Keratinocyte (primary cell): ENCODE measurements around the gene ADAT3. TPM values are rescaled to one million over a fixed set of nuclear protein-coding genes. Genes with fewer than 3 reads are reported as not detected.

Experiments
- DNase-seq: peaks from one replicate; pipeline ENCODE4 v3.0.0-alpha.2; 2011; ENCODE audit warnings: low read depth, missing footprints, low spot score
- FAIRE-seq: peaks from 2 replicates; lab custom pipeline; 2011; peaks lifted over from hg19 to GRCh38; lab: Jason Lieb, UNC
- H2AFZ ChIP-seq: 2 replicates; pipeline ENCODE4 v1.6.0; 2012; ENCODE audit warnings: low read length, control low read depth, inconsistent platforms; ENCODE audit not compliant: control insufficient read depth
- H3K27ac ChIP-seq: 2 replicates; pipeline ENCODE4 v1.5.1; 2011; ENCODE audit warnings: low read length; ENCODE audit not compliant: control insufficient read depth, insufficient read depth
- H3K27me3 ChIP-seq: 3 replicates; pipeline ENCODE4 v1.6.0; 2011; ENCODE audit warnings: low read length; ENCODE audit not compliant: control insufficient read depth, insufficient read depth; ENCODE audit errors: extremely low read depth
- H3K36me3 ChIP-seq, 2 experiments: 2 replicates in 1 of 2; 3 replicates in 1 of 2; pipeline ENCODE4 v1.5.1; 2011; ENCODE audit warnings: low read length in 2 of 2, mild to moderate bottlenecking in 1 of 2; ENCODE audit not compliant: control insufficient read depth in 2 of 2, insufficient read depth in 2 of 2; ENCODE audit errors: extremely low read depth in 1 of 2
- H3K4me1 ChIP-seq: 3 replicates; pipeline ENCODE4 v1.5.1; 2011; ENCODE audit warnings: low read length; ENCODE audit not compliant: control insufficient read depth, insufficient read depth; ENCODE audit errors: extremely low read depth
- H3K4me2 ChIP-seq: 3 replicates; pipeline ENCODE4 v1.6.0; 2011; ENCODE audit warnings: low read depth, low read length; ENCODE audit not compliant: control insufficient read depth, insufficient read depth; ENCODE audit errors: extremely low read depth
- H3K4me3 ChIP-seq, 3 experiments: fragments of 200-600 bp in 1 of 3; sonication (generic) in 1 of 3; 2 replicates in 2 of 3; 3 replicates in 1 of 3; pipeline ENCODE4 v1.5.1; 2011 to 2016; ENCODE audit warnings: low read length in 3 of 3, mild to moderate bottlenecking in 3 of 3, control low read depth in 2 of 3, inconsistent platforms in 1 of 3, low read depth in 1 of 3, mixed read lengths in 1 of 3, mixed run types in 1 of 3, moderate library complexity in 1 of 3; ENCODE audit not compliant: control insufficient read depth in 2 of 3, insufficient read depth in 2 of 3; ENCODE audit errors: extremely low read depth in 1 of 3
- H3K79me2 ChIP-seq: 2 replicates; pipeline ENCODE4 v1.6.0; 2012; ENCODE audit warnings: low read length; ENCODE audit not compliant: control insufficient read depth, insufficient read depth
- H3K9ac ChIP-seq: 3 replicates; pipeline ENCODE4 v1.6.0; 2011; ENCODE audit warnings: low read length; ENCODE audit not compliant: control insufficient read depth, insufficient read depth; ENCODE audit errors: extremely low read depth
- H3K9me1 ChIP-seq: 3 replicates; pipeline ENCODE4 v1.6.0; 2011; ENCODE audit warnings: low read length; ENCODE audit not compliant: control insufficient read depth, insufficient read depth; ENCODE audit errors: extremely low read depth
- H3K9me3 ChIP-seq: 2 replicates; pipeline ENCODE4 v1.5.1; 2012; ENCODE audit warnings: low read depth, low read length; ENCODE audit not compliant: control insufficient read depth
- H4K20me1 ChIP-seq: 3 replicates; pipeline ENCODE4 v1.6.0; 2011; ENCODE audit warnings: low read length; ENCODE audit not compliant: control insufficient read depth, insufficient read depth; ENCODE audit errors: extremely low read depth
- CTCF ChIP-seq, 3 experiments: IDR thresholded peaks in 1 of 3; conservative IDR thresholded peaks in 1 of 3; optimal IDR thresholded peaks in 1 of 3; 2 replicates in 2 of 3; 3 replicates in 1 of 3; pipeline versions ENCODE3 to v1.5.1; 2011; ENCODE audit warnings: low read length in 3 of 3, mild to moderate bottlenecking in 3 of 3, moderate library complexity in 2 of 3, control low read depth in 1 of 3, inconsistent platforms in 1 of 3; ENCODE audit not compliant: insufficient read depth in 2 of 3; ENCODE audit errors: extremely low read depth in 1 of 3
- EZH2 ChIP-seq: IDR thresholded peaks from one replicate; pipeline ENCODE4 v1.6.1; 2012; ENCODE audit warnings: inconsistent platforms, mild to moderate bottlenecking, low read length, moderate library complexity
- dilution Hi-C: fragments of 300-500 bp; cut with MboI; formaldehyde crosslinking; loops from one replicate; pipeline ENCODE4 v1.7.0; 2020; ENCODE audit warnings: low sequenced_read_pairs; ENCODE audit not compliant: extremely low pct_ligation_motif_present
- polyA plus RNA-seq, 5 experiments: library from polyadenylated mRNA; depleted of rRNA in 3 of 5; stranded (reverse) in 3 of 5; stranded (forward) in 1 of 5; unstranded in 1 of 5; fragments of >200 nt; gene quantifications; 1 replicate in 1 of 5; 2 replicates in 3 of 5; 3 replicates in 1 of 5; pipeline versions ENCODE4 v1.2.1 to v1.2.3, GENCODE V29; 2011 to 2012; ENCODE audit warnings: missing spikeins in 2 of 5, low read depth in 1 of 5, low replicate concordance in 1 of 5

Gene ADAT3
- polyA plus RNA-seq, 1 donor (not counting 4 experiments of a cell fraction or from before 2014, with no cell fraction given) = 0.55 TPM

GRCh38 chr19:1862068-1862423 lies 43.2 kb upstream of the ADAT3 start:
- Histone ChIP-seq H2AFZ (no peak overlapping the region), H4K20me1 (peaks cover 20% of the 10 kb centered on the region), H3K79me2 (peaks cover 55% of the 10 kb centered on the region), H3K36me3 (no peaks in the 10 kb centered on the region), H3K9me1 (no peaks in the 10 kb centered on the region), H3K27me3 (no peaks in the 10 kb centered on the region), H3K4me1 (peaks cover 39% of the 10 kb centered on the region), H3K4me2 (peak overlapping the region; percentile 92), H3K27ac (peak overlapping the region; percentile 58), H3K4me3 (peak overlapping the region; percentile 76 to 92 (median 88)), H3K9ac (peak overlapping the region; percentile 84), H3K9me3 (no peaks in the 10 kb centered on the region)
- FAIRE-seq (no peak), DNase-seq (no peak)
- dilution Hi-C loops = no loop called here
- no peak for TF ChIP-seq CTCF (optimal IDR thresholded peaks at IDR 0.05 in 1 of 3, IDR thresholded peaks at IDR 0.05 in 1 of 3, conservative IDR thresholded peaks at IDR 0.05 in 1 of 3; ENCODE audit: extremely low read depth in 1 of 3, insufficient read depth in 2 of 3, low read length in 3 of 3)
- no peak for TF ChIP-seq EZH2

GRCh38 chr19:1862424-1863327 lies 42.5 kb upstream of the ADAT3 start:
- FAIRE-seq (no peak), DNase-seq (no peak)
- dilution Hi-C loops = no loop called here
- TF ChIP-seq CTCF (optimal IDR thresholded peaks at IDR 0.05 in 1 of 3, IDR thresholded peaks at IDR 0.05 in 1 of 3, conservative IDR thresholded peaks at IDR 0.05 in 1 of 3; ENCODE audit: extremely low read depth in 1 of 3, insufficient read depth in 2 of 3, low read length in 3 of 3) (no peak), EZH2 (no peak)
- Histone ChIP-seq H3K36me3 (no peaks in the 10 kb centered on the region), H3K9me1 (no peaks in the 10 kb centered on the region), H4K20me1 (peaks cover 20% of the 10 kb centered on the region), H3K79me2 (peaks cover 52% of the 10 kb centered on the region), H3K27ac (peak overlapping the region; percentile 58), H3K4me2 (peak overlapping the region; percentile 92), H3K27me3 (no peaks in the 10 kb centered on the region), H3K4me3 (peak overlapping the region; percentile 76 to 92 (median 88)), H2AFZ (no peak overlapping the region), H3K9me3 (no peaks in the 10 kb centered on the region), H3K9ac (peak overlapping the region; percentile 84), H3K4me1 (peaks cover 36% of the 10 kb centered on the region)
